Stimulated activated CD4-positive, alpha-beta T cell treated with anti-CD3 and anti-CD28 coated beads, Interleukin-1b, Interleukin-23, amount 100 ng/mL, for 24 hours (primary cell): ENCODE results near the gene NET1.
"Not testable (repeated sequence)": the region's sequence is repeated elsewhere in the genome, so short reads cannot be mapped to it uniquely, and the experiment has no call there.

Source experiments
- DNase-seq, 4 experiments: peaks; one replicate each; pipeline ENCODE4 v3.0.0-alpha.2; 2020; ENCODE audit warnings: low read depth in 4 of 4, low spot score in 1 of 4

The NET1 gene

DNA sequence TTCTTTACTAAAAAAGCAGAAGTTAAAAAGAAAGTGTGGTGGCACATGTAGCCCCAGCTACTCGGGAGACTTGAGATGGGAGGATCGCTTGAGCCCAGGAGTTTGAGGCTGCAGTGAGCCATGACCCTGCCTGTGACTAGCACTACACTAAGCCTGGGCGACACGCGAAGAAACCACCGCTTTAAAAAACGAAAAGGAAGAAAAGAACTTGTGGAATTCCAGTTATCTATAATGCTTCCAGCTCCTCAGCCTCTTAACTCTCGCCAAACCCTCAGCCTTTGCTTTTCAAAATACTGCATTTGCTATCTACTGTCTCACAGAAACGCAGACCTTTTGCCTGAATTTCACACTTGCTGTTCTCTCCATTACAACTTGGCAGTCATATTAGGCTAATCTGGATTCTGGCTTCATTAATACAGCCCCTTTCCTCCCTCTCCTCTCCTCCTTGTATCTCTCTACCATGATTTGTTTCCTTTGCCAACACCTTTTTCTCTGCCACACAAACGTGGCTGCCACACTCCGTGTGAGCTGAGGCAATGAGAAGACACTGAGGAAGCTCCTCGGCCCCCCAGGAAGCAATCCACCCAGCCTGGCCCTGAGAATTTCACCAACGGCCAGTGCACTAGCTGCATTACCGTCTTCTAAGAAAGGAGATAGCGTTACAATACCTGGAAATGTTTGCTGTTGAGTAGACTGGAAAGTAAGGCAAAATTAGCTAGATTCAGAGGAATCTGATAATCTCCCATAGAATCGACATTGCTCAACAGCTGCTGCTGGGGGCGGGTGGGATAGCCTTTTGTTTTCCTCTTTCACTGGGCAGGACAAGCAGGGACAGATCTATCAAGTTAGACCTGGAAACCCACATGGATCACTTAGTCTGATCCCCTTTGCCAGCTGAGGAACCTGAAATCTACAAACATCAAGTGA, 49.8 kb downstream of the NET1 start:
- DNase-seq = no peak

GRCh38 chr10:5462841-5463293, 50.5 kb downstream of the NET1 start:
- DNase-seq = no peak

GRCh38 chr10:5464546-5464945, 52.2 kb downstream of the NET1 start:
- no peak for DNase-seq

DNA sequence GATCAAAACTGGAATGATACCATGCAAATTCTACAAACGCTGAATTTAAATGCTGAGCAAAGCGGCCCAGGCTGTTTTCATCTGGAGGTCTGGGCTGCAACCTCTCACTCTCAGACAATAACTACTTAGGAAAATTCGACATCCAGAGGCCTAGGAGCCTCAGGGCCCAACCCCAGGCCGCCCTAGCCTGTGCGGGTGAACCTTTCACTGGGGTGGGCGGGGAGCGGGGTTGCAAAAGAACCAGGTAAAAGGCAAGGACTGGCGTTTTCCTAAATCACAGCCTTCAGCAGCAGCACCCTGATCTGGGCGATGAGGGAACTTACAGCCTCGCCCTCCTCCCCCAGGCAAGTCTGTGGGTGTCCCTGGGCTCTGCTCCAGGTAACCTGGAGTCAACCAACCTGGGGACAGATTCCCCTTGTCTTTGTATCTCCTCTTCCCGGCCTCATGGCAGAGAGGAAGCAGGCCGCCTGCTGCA, 53.7 kb downstream of the NET1 start:
- no peak for DNase-seq

- DNase-seq = no peak
These were observed 54.3 kb downstream of the NET1 start for GRCh38 chr10:5466451-5467206.

DNA sequence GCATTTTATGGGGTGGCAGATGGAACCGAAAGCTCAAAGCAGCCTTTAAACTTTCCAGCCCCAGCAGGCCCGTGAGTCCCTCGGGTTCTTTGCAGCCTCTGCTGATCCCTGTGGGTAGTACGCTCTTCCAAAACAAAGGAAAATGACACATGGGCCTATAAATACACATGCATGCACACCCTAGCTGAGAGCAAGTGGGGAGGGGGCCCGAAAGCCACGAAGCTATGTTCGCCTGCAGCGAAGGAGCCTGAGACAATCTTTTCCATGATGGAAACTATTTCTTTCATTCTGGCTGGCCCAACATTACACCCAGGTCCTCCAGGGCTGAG, 54.8 kb downstream of the NET1 start:
- no peak for DNase-seq

DNA sequence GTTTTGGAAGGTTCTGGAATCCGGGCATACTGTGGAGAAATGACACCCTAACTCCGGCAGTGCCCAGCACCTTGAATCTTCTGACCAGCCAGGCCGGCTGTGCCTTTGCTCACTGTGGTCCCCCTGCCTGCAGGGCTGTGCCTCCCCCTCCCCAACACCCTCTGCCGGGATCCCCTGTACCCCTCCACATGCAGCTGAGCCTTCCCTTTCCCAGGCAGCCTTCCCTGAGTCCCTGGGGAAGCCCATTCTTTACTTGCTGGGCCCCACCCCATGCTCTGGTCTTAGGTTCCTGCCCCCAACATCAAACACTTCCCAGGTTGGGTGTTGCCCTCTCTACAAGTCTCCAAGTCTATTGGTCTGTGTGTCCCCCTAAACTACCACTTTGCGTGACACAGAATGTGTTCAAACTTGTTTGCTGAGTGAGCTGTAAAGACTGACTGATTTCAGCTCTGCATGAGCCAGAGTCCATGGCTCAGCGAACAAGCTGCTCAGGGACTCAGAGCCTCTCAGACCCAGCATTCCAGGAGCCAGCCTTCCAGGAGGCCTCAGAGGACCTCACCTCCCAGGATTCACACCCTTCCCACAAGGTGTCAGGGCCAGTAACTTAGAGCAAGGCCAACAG, 55.4 kb downstream of the NET1 start:
- DNase-seq = no peak

GRCh38 chr10:5468262-5469106, 56.1 kb downstream of the NET1 start:
- no peak for DNase-seq

GRCh38 chr10:5469353-5470061, 57.1 kb downstream of the NET1 start:
- no peak for DNase-seq

- DNase-seq = no peak
These were observed 57.9 kb downstream of the NET1 start for GRCh38 chr10:5470062-5470751.

DNA sequence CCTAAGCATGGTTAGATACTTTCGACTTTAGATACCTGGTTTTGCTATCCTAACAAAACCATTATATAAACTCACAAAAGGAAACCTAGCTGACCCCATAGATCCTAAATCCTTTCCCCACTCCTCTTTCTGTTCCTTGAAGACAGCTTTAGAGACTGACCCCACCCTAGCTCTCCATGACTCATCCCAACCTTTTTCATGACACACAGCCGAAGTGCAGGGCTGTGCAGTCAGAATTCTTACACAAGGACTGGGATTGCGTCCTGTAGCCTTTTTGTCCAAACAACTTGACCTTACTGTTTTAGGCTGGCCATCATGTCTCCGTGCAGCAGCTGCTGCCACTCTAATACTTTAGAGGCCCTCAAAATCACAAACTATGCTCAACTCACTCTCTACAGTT, 62.3 kb downstream of the NET1 start:
- DNase-seq = not testable (repeated sequence)

DNA sequence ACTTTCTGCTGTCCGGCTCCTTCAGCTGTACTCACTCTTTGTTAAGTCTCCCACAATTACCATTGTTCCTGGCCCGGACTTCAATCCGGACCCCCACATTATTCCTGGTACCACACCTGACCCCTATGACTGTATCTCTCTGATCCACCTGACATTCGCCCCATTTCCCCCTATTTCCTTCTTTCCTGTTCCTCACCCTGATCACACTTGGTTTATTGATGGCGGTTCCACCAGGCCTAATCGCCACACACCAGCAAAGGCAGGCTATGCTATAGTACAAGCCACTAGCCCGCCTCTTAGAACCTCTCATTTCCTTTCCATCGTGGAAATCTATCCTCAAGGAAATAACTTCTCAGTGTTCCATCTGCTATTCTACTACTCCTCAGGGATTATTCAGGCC, 62.7 kb downstream of the NET1 start:
- not testable (repeated sequence) for DNase-seq

GRCh38 chr10:5475974-5476807, 63.8 kb downstream of the NET1 start:
- not testable (repeated sequence) for DNase-seq

DNA sequence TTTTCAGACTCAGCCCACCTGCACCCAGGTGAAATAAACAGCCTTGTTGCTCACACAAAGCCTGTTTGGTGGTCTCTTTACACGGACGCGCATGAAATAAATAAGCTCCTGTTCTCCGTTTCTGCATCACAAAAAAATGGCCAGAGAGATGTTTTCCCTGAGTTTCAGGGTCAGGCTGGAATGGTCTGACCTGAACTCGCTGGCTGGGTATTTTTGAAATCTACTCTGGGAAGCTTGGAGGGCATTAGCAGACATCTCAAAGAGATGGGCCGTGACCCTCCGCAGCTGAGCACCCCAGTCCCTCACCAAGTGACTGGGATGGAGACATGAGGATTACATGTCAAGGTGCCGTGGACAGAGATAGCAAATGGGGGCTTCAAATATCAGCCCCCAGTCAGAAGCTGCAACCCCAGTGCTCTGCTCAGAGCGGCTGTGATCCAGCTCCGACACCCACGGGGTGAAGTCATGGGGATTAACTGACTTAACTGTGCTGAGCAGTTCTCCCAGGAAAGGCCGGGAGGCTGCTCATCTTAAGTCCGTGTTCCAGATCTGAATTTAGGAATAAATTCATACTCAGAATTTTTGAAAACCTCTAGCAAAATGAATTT, 64.7 kb downstream of the NET1 start:
- DNase-seq = no peak

GRCh38 chr10:5477948-5478693, 65.8 kb downstream of the NET1 start:
- no peak for DNase-seq

DNA sequence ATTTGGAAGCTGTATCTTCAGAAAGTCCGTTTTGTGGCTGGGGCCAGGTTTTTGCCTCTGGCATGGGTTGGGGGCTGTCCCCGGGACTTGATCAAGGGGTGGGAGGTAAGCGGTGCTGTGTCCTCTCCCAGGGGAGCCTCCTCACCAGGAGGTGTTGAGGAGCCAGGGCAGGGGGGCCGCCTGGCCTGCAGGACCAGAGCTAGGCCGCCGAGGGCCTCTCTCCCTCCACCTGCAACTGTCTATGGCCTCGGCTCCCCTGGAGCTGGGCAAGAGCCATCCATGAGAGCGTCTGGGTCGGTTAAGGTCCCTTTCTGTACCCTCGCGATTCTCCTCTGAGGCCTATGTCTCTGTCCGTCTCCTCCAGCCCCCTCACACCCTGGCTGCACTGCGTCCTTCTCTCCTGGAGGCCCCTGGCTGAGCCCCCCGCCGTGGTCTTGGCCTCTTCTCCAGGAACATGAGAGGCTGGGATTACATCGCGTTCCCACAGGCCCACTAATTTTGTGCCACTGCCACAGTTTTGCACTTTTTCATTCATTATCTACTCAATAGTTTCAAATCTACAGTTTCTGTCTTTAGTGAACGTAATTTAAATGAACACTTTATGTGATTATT, 66.4 kb downstream of the NET1 start:
- no peak for DNase-seq

DNA sequence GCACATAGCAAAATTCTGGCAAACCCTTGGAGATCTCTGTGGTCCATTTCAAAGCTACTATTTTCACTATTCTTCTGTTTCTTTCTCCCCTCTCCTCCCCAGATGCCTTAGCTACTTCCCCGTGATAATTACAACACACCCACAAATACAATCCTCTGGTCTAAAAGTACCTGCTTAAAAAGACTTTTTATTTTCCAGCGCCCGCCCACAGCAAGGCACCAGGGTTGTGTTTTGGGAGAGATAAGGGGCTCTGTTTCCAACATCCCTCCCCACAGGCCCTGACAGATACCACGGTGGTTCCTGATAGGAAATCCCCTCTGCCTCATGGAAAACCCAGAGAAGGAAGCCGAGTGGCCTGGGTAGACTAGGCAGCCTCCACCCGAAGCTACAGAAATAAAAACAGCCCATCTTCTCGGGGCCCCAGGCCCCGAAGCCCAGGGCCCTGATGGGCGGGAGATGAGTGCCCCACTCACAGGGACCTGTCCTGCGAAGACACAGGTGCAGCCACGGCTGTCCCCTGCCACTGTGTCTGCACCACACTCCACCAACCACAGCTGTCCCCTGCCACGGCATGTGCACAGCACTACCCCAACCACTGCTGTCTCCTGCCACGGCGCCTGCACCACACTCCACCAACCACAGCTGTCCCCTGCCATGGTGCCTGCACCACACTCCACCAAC, 67.3 kb downstream of the NET1 start:
- no peak for DNase-seq
